Keratinocyte (primary cell): Measurements from ENCODE around the gene FFAR2.

Experiments
- CTCF ChIP-seq, 3 experiments: IDR thresholded peaks in 1 of 3; conservative IDR thresholded peaks in 1 of 3; optimal IDR thresholded peaks in 1 of 3; 2 replicates in 2 of 3; 3 replicates in 1 of 3; pipeline versions ENCODE3 to v1.5.1; 2011; ENCODE audit warnings: low read length in 3 of 3, mild to moderate bottlenecking in 3 of 3, moderate library complexity in 2 of 3, control low read depth in 1 of 3, inconsistent platforms in 1 of 3; ENCODE audit not compliant: insufficient read depth in 2 of 3; ENCODE audit errors: extremely low read depth in 1 of 3
- EZH2 ChIP-seq: IDR thresholded peaks from one replicate; pipeline ENCODE4 v1.6.1; 2012; ENCODE audit warnings: inconsistent platforms, mild to moderate bottlenecking, low read length, moderate library complexity

GRCh38 chr19:35500611-35501010, 52.6 kb downstream of the FFAR2 start:
- no peak for TF ChIP-seq CTCF (optimal IDR thresholded peaks at IDR 0.05 in 1 of 3, IDR thresholded peaks at IDR 0.05 in 1 of 3, conservative IDR thresholded peaks at IDR 0.05 in 1 of 3; ENCODE audit: extremely low read depth in 1 of 3, insufficient read depth in 2 of 3, low read length in 3 of 3)
- no peak for TF ChIP-seq EZH2
